GM12878 (cell line): Measurements from ENCODE around the gene C1orf115. TPM values are rescaled to one million over a fixed set of nuclear protein-coding genes. Genes with fewer than 3 reads are reported as not detected.

ENCODE experiments used
- ATAC-seq: fragments of 200-7000 bp; cut with Tn5 transposase; 3 replicates; pipeline ENCODE4 v1.9.1; 2020; ENCODE audit warnings: mild to moderate bottlenecking, moderate library complexity
- BruUV-seq: library from RNA; stranded (reverse); fragments of 400-500 nt; replicated peaks from 2 replicates; lab custom pipeline; 2021; lab: Mats Ljungman, UMichigan
- CTCF ChIA-PET: fragments of 300-600 bp; sonication (Branson Sonifier 250); formaldehyde crosslinking; extraction: SDS; loops from one replicate; lab custom pipeline; 2021; ENCODE audit warnings: inconsistent platforms; lab: Yijun Ruan, JAX
- POLR2A ChIA-PET: fragments of 350-600 bp; formaldehyde crosslinking; extraction: SDS; loops from one replicate; lab custom pipeline; 2021; ENCODE audit warnings: inconsistent platforms; lab: Charles Lee
- RAD21 ChIA-PET: fragments of 300-600 bp; sonication (Branson Sonifier 250); formaldehyde crosslinking; loops from one replicate; lab custom pipeline; 2023; ENCODE audit warnings: antibody characterized with exemption; ENCODE audit not compliant: unreplicated experiment; lab: Charles Lee
- SMC1A ChIA-PET: fragments of 300-600 bp; sonication (Branson Sonifier 250); formaldehyde crosslinking; loops from one replicate; lab custom pipeline; 2023; ENCODE audit not compliant: unreplicated experiment, uncharacterized antibody; lab: Charles Lee
- DNase-seq: peaks from one replicate; pipeline ENCODE4 v3.0.0-alpha.2; 2011; ENCODE audit warnings: low read depth, low spot score
- FAIRE-seq: peaks from 3 replicates; lab custom pipeline; 2011; peaks lifted over from hg19 to GRCh38; lab: Jason Lieb, UNC
- H2AFZ ChIP-seq: 2 replicates; pipeline ENCODE4 v1.6.0; 2011; ENCODE audit warnings: low read depth, low read length, control low read depth; ENCODE audit not compliant: control insufficient read depth
- H3K27ac ChIP-seq: 2 replicates; pipeline ENCODE4 v1.5.1; 2011; ENCODE audit warnings: control low read depth; ENCODE audit not compliant: control insufficient read depth, insufficient read depth
- H3K27me3 ChIP-seq, 2 experiments: replicated peaks in 1 of 2; 2 replicates each; pipeline versions ENCODE4 v1.6.0 to v1.6.1; 2011; ENCODE audit warnings: low read length in 1 of 2; ENCODE audit not compliant: control insufficient read depth in 2 of 2, insufficient read depth in 2 of 2
- H3K36me3 ChIP-seq, 2 experiments: 2 replicates each; pipeline ENCODE4 v1.5.1; 2011; ENCODE audit warnings: low read length in 1 of 2; ENCODE audit not compliant: control insufficient read depth in 2 of 2, insufficient read depth in 2 of 2
- H3K4me1 ChIP-seq: 2 replicates; pipeline ENCODE4 v1.6.1; 2011; ENCODE audit warnings: mild to moderate bottlenecking, low read length, moderate library complexity, mixed read lengths; ENCODE audit not compliant: control insufficient read depth, insufficient read depth
- H3K4me2 ChIP-seq: 2 replicates; pipeline ENCODE4 v1.6.0; 2011; ENCODE audit warnings: control low read depth; ENCODE audit not compliant: control insufficient read depth, insufficient read depth
- H3K4me3 ChIP-seq: fragments of 200-600 bp; sonication (generic); 2 replicates; pipeline ENCODE4 v1.5.1; 2016
- H3K79me2 ChIP-seq: 2 replicates; pipeline ENCODE4 v1.6.0; 2011; ENCODE audit warnings: low read length; ENCODE audit not compliant: control insufficient read depth, insufficient read depth
- H3K9ac ChIP-seq: 2 replicates; pipeline ENCODE4 v1.8.0; 2011; ENCODE audit warnings: low read length, control low read depth, mixed read lengths; ENCODE audit not compliant: control insufficient read depth, insufficient read depth
- H3K9me3 ChIP-seq: replicated peaks from 3 replicates; pipeline ENCODE4 v1.5.1; 2011; ENCODE audit warnings: mild to moderate bottlenecking, low read length; ENCODE audit not compliant: control insufficient read depth, insufficient read depth
- H4K20me1 ChIP-seq: 2 replicates; pipeline ENCODE4 v1.6.0; 2011; ENCODE audit not compliant: control insufficient read depth, insufficient read depth
- ATF7 ChIP-seq: fragments of 450-650 bp; IDR thresholded peaks from 2 replicates; pipeline ENCODE4 v1.6.1; 2016; ENCODE audit warnings: low read depth, mild to moderate bottlenecking
- BCL11A ChIP-seq: IDR thresholded peaks from 2 replicates; pipeline ENCODE4 v1.6.1; 2011; ENCODE audit warnings: low read depth, low read length
- BMI1 ChIP-seq: fragments of 450-650 bp; IDR thresholded peaks from 2 replicates; pipeline ENCODE4 v1.6.1; 2016; ENCODE audit warnings: mild to moderate bottlenecking, moderate library complexity, borderline replicate concordance
- CREM ChIP-seq: IDR thresholded peaks from 2 replicates; pipeline ENCODE4 v1.6.1; 2014; ENCODE audit warnings: antibody characterized with exemption, low read depth
- DPF2 ChIP-seq: fragments of 450-650 bp; IDR thresholded peaks from 2 replicates; pipeline ENCODE4 v1.6.1; 2017; ENCODE audit warnings: mild to moderate bottlenecking
- EED ChIP-seq: sonication (generic); IDR thresholded peaks from 2 replicates; pipeline ENCODE4 v1.6.1; 2016; ENCODE audit warnings: antibody characterized with exemption, low read depth
- ESRRA ChIP-seq: IDR thresholded peaks from 2 replicates; pipeline ENCODE4 v1.6.1; 2012; ENCODE audit warnings: mild to moderate bottlenecking, low read length, improper control_type of control experiment
- ETV6 ChIP-seq, 2 experiments: fragments of 450-650 bp in 1 of 2; IDR thresholded peaks in 1 of 2; conservative IDR thresholded peaks in 1 of 2; 2 replicates each; pipeline ENCODE4 v1.6.1; 2014; ENCODE audit warnings: antibody characterized with exemption in 1 of 2, borderline replicate concordance in 1 of 2, low read depth in 1 of 2, mild to moderate bottlenecking in 1 of 2, moderate library complexity in 1 of 2
- HDAC2 ChIP-seq: fragments of 200-600 bp; sonication (generic); IDR thresholded peaks from 2 replicates; pipeline ENCODE4 v1.6.1; 2017
- IKZF1 ChIP-seq: fragments of 450-650 bp; conservative IDR thresholded peaks from 2 replicates; pipeline ENCODE4 v1.6.1; 2017; ENCODE audit warnings: antibody characterized with exemption, mild to moderate bottlenecking
- IKZF2 ChIP-seq, 2 experiments: fragments of 450-650 bp; IDR thresholded peaks; 2 replicates each; pipeline ENCODE4 v1.6.1; 2017; ENCODE audit warnings: mild to moderate bottlenecking in 2 of 2, moderate library complexity in 2 of 2
- JUNB ChIP-seq: IDR thresholded peaks from 2 replicates; pipeline ENCODE4 v1.6.1; 2016; ENCODE audit warnings: antibody characterized with exemption, mild to moderate bottlenecking
- KDM1A ChIP-seq: fragments of 200-600 bp; sonication (generic); IDR thresholded peaks from 2 replicates; pipeline ENCODE4 v1.6.1; 2016; ENCODE audit warnings: borderline replicate concordance
- MTA2 ChIP-seq: fragments of 450-650 bp; IDR thresholded peaks from 2 replicates; pipeline ENCODE4 v1.6.1; 2016; ENCODE audit warnings: low read depth, mild to moderate bottlenecking, moderate library complexity
- NFIC ChIP-seq: IDR thresholded peaks from 2 replicates; pipeline ENCODE4 v1.6.1; 2012; ENCODE audit warnings: low read depth, mild to moderate bottlenecking, inconsistent platforms, low read length, moderate library complexity
- PKNOX1 ChIP-seq: fragments of 450-650 bp; IDR thresholded peaks from 2 replicates; pipeline ENCODE4 v1.6.1; 2016; ENCODE audit warnings: mild to moderate bottlenecking
- SPI1 ChIP-seq: IDR thresholded peaks from 2 replicates; pipeline ENCODE4 v1.6.1; 2011; ENCODE audit warnings: low read depth, mild to moderate bottlenecking, low read length, moderate library complexity, borderline replicate concordance; ENCODE audit not compliant: insufficient read depth
- SRF ChIP-seq, 2 experiments: IDR thresholded peaks; 2 replicates each; pipeline ENCODE4 v1.6.1; 2011; ENCODE audit warnings: low read depth in 2 of 2, low read length in 2 of 2, mild to moderate bottlenecking in 1 of 2, moderate library complexity in 1 of 2
- TCF3 ChIP-seq: IDR thresholded peaks from 2 replicates; pipeline ENCODE4 v1.6.1; 2012; ENCODE audit warnings: low read depth, mild to moderate bottlenecking, low read length, borderline replicate concordance; ENCODE audit not compliant: insufficient read depth
- TCF7 ChIP-seq: IDR thresholded peaks from 2 replicates; pipeline ENCODE4 v1.6.1; 2014; ENCODE audit warnings: antibody characterized with exemption, borderline replicate concordance
- ZNF592 ChIP-seq: fragments of 450-650 bp; IDR thresholded peaks from 2 replicates; pipeline ENCODE4 v1.6.1; 2017; ENCODE audit warnings: mild to moderate bottlenecking, moderate library complexity
- WGBS: methylation state at CpG from one replicate; pipeline ENCODE4 v1.1.6; 2016; ENCODE audit warnings: low lambda C conversion rate; ENCODE audit not compliant: insufficient replicate concordance, insufficient coverage; ENCODE audit errors: missing lambda C conversion rate; 5-methylcytosine and 5-hydroxymethylcytosine counted together
- in situ Hi-C: fragments of 300-500 bp; cut with MboI; formaldehyde crosslinking; loops from 9 replicates; pipeline ENCODE4 v1.14.3; 2018; ENCODE audit warnings: mixed read lengths
- intact Hi-C: fragments of 100-400 bp; cut with micrococcal nuclease; formaldehyde crosslinking; loops from one replicate; pipeline ENCODE4 v1.14.2; 2022; ENCODE audit not compliant: unreplicated experiment
- polyA plus RNA-seq, 11 experiments: library from polyadenylated mRNA; depleted of rRNA in 4 of 11; unstranded in 6 of 11; stranded (reverse) in 5 of 11; fragments of >200 nt; fragmentation: Nextera tagmentation in 4 of 11; fragmentation: Illumina TruSeq in 1 of 11; extraction: Ambion mirVana in 4 of 11; extraction: Trizol in 1 of 11; gene quantifications; 1 replicate in 1 of 11; 2 replicates in 10 of 11; pipeline versions ENCODE4 v1.2.1 to v1.2.3, GENCODE V29; 2011 to 2016; ENCODE audit warnings: inconsistent platforms in 2 of 11, missing spikeins in 2 of 11, low read depth in 1 of 11
- total RNA-seq, 4 experiments: library from RNA; depleted of rRNA in 3 of 4; stranded (reverse); fragments of >200 nt in 3 of 4; fragmentation: Illumina TruSeq in 1 of 4; extraction: Trizol in 1 of 4; gene quantifications; 2 replicates each; pipeline versions ENCODE4 v1.2.1 to v1.2.3, GENCODE V29; 2013 to 2021

C1orf115 gene
- total and polyA plus RNA-seq, 10 of the 15 experiments (the other 5 are each of a cell fraction or from before 2014, with no cell fraction given), result 0.52 to 5.0 (median 4.1) TPM

DNA sequence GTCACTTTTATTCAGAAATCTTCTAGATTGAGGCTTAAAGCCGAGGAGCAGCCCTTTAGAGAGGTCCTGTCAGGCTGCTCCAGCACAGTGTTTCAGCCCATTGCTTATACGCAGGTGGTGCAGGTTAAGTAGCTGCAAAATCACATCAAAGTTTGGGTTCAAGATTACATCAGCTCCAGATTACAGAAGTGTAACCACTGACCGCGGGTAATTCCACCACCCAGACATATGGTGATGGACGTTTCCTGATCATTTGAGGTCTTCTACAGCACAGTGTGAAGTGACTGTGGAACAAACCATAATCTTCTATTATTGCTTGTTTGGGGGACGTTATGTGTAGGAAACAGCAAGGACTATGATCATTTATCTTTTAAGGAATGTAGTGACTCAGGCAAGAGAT is 11.8 kb downstream of the C1orf115 start:
- RAD21 ChIA-PET, result interaction anchor here (1.2 to 2.3 kb wide), 3 partner anchors 9 to 31 kb away, joined by 4 to 10 read pairs (median 7); no protein-coding TSS in a partner anchor
- H2AFZ ChIP-seq, result no peak overlapping the region
- no peaks in the 10 kb centered on the region for H3K36me3 ChIP-seq
- H3K4me2 ChIP-seq, result no peak overlapping the region
- H3K79me2 ChIP-seq, result no peaks in the 10 kb centered on the region
- SMC1A ChIA-PET, result interaction anchor here (0.6 to 4.7 kb wide), 6 partner anchors 10 to 255 kb away, joined by 3 to 27 read pairs (median 4); no protein-coding TSS in a partner anchor
- no peaks in the 10 kb centered on the region; the same call in 2 of the 3 replicates for H3K9me3 ChIP-seq
- no TSS peak for BruUV-seq
- intact Hi-C loops (no loop called here), in situ Hi-C loops (no loop called here)
- POLR2A ChIA-PET, result interaction anchor here (0.8 kb wide), 2 partner anchors 48 to 71 kb away, joined by 3 read pairs; no protein-coding TSS in a partner anchor
- H3K27me3 ChIP-seq, result no peaks in the 10 kb centered on the region
- no peak overlapping the region for H3K27ac ChIP-seq
- CTCF ChIA-PET, result interaction anchor here (1.5 to 3.7 kb wide), 3 partner anchors 21 to 73 kb away, joined by 6 to 17 read pairs (median 10); no protein-coding TSS in a partner anchor
- DNase-seq, result no peak
- WGBS, result 7% methylated on average over 6 of the region's 6 CpGs
- FAIRE-seq, result peak; percentile 57
- no peak overlapping the region for H3K9ac ChIP-seq
- H4K20me1 ChIP-seq, result no peaks in the 10 kb centered on the region
- no peaks in the 10 kb centered on the region for H3K4me1 ChIP-seq
- ATAC-seq, result peak; percentile 86
- H3K4me3 ChIP-seq, result no peak overlapping the region
- TF ChIP-seq ZNF592 (no peak), ATF7 (peak; percentile 71; the same call in 1 of the 2 replicates), JUNB (peak; percentile 39), SPI1 (peak; percentile 31; the same call in 1 of the 2 replicates), TCF7 (peak; percentile 53; the same call in 1 of the 2 replicates), BCL11A (0 out of 2 replicates have a peak, but pooled peaks have one; percentile 24), CREM (peak; percentile 53), DPF2 (peak; percentile 58), KDM1A (no peak), SRF (IDR thresholded peaks at IDR 0.05; ENCODE audit: low read depth in 2 of 2, low read length in 2 of 2) (no peak), BMI1 (no peak), MTA2 (0 out of 2 replicates have a peak, but pooled peaks have one; percentile 17), ETV6 (conservative IDR thresholded peaks at IDR 0.05 in 1 of 2, IDR thresholded peaks at IDR 0.05 in 1 of 2; ENCODE audit: borderline replicate concordance in 1 of 2, low read depth in 1 of 2) (peak in 1 of 2 experiments; percentile 19; a peak in 1 of 4 replicates), ESRRA (no peak), EED (peak; percentile 56; the same call in 1 of the 2 replicates), IKZF1 (0 out of 2 replicates have a peak, but pooled peaks have one; percentile 26), TCF3 (no peak), HDAC2 (no peak), PKNOX1 (peak; percentile 31; the same call in 1 of the 2 replicates), NFIC (peak; percentile 53; the same call in 1 of the 2 replicates), IKZF2 (IDR thresholded peaks at IDR 0.05) (peak in 1 of 2 experiments; percentile 49; a peak in 1 of 4 replicates)
